Erythroblast (primary cell): ENCODE measurements around the gene ERCC6L.

Experiments
- DNase-seq, 2 experiments: peaks; one replicate each; lab custom pipeline; 2025; lab: John Stamatoyannopoulos, UW
- GATA1 ChIP-seq: IDR thresholded peaks from 2 replicates; pipeline ENCODE4 v1.6.1; 2011; ENCODE audit warnings: low read depth, mild to moderate bottlenecking, control low read depth, low read length, moderate library complexity
- POLR2A ChIP-seq: IDR thresholded peaks from 2 replicates; pipeline ENCODE4 v1.6.1; 2011; ENCODE audit warnings: mild to moderate bottlenecking, low read length

ERCC6L gene, protein sequence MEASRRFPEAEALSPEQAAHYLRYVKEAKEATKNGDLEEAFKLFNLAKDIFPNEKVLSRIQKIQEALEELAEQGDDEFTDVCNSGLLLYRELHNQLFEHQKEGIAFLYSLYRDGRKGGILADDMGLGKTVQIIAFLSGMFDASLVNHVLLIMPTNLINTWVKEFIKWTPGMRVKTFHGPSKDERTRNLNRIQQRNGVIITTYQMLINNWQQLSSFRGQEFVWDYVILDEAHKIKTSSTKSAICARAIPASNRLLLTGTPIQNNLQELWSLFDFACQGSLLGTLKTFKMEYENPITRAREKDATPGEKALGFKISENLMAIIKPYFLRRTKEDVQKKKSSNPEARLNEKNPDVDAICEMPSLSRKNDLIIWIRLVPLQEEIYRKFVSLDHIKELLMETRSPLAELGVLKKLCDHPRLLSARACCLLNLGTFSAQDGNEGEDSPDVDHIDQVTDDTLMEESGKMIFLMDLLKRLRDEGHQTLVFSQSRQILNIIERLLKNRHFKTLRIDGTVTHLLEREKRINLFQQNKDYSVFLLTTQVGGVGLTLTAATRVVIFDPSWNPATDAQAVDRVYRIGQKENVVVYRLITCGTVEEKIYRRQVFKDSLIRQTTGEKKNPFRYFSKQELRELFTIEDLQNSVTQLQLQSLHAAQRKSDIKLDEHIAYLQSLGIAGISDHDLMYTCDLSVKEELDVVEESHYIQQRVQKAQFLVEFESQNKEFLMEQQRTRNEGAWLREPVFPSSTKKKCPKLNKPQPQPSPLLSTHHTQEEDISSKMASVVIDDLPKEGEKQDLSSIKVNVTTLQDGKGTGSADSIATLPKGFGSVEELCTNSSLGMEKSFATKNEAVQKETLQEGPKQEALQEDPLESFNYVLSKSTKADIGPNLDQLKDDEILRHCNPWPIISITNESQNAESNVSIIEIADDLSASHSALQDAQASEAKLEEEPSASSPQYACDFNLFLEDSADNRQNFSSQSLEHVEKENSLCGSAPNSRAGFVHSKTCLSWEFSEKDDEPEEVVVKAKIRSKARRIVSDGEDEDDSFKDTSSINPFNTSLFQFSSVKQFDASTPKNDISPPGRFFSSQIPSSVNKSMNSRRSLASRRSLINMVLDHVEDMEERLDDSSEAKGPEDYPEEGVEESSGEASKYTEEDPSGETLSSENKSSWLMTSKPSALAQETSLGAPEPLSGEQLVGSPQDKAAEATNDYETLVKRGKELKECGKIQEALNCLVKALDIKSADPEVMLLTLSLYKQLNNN

DNA sequence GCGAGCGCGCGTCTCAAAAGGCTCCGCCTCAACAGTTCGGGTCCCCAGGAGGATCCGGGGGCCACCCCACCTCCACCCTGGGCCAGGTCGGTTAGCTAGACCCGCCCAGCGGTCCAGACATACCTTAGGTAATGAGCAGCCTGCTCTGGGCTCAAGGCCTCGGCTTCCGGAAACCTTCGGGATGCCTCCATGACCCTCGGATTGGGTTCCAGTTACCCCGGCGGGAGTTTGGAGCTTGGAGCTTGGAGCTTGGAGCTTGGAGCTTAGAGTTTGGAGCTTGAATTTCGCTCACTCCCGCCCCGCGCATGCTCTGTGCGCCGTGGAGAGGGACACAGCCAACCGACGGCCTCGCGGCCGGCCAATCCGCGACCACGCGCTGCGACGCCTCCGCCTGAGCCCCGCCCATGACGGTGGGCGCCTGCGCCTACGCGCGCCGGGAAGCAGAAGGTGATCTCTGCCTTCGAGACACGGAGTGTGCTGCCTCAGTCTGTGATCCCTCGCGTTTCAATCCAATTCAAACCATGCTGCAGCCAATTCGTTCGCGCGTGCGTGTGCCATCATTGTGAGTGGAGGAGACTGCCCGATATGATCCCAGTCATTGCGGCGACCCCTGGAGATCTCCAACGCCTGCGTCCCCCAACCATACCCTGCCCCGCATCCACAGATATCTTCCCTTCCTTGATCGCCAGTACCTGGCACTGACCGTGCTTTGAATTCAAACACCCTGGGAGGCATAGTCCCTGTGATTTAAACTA is at the start of gene ERCC6L:
ERCC6L (minus strand) TSS at position 307 of the 755 bp plus-strand sequence; CDS start at position 191, 116 bp downstream.
- peak; percentile 91 for DNase-seq
- no peak for TF ChIP-seq GATA1
- peak; percentile 57 for TF ChIP-seq POLR2A

DNA sequence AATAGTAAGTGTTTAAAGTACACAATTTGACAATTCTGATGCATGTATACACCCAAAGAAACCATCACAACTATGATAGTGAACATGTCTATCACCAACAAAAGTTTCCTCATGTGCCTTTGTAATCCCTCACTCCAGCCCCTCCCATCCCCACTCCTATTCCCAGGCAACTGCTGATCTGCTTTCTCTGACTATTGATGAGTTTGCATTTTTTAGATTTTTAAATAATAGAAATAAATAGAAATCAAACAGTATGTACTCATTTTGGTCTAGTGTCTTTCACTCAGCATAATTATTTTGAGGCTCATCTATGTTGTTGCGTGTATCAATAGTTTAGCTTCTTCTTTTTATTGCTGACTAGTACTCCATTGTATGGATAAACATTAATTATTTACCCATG is 43.5 kb upstream of the ERCC6L start:
- DNase-seq: no peak

DNA sequence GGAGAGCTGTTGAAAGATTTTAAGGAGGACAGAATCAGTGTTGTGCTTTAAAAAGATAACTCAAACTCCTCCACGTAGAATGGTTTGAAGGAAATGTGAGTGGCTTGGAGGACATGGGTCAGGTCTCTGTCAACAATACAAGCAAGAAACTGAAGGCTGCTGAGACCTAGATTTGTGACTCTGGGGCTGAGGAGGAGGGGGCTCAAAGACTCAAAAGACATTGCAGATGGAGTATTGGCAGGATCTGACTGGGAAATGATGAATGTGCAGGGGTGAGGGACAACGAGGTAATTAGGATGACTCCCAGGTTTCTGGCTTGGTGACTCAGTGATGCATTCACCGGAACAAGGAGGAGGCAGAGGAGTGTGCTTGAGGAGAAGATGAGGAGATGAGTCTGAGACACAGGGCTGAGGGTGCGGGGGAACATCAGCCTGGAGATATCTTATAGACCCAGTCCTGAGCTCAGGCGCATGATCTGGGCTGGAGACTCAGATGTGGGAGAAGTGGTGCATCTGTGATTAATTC is 41.6 kb upstream of the ERCC6L start:
- DNase-seq: no peak
- TF ChIP-seq GATA1: no peak
- no peak for TF ChIP-seq POLR2A

More for the DNA sequence above, 43.5 kb upstream of the ERCC6L start:
- TF ChIP-seq POLR2A (no peak), GATA1 (no peak)

DNA sequence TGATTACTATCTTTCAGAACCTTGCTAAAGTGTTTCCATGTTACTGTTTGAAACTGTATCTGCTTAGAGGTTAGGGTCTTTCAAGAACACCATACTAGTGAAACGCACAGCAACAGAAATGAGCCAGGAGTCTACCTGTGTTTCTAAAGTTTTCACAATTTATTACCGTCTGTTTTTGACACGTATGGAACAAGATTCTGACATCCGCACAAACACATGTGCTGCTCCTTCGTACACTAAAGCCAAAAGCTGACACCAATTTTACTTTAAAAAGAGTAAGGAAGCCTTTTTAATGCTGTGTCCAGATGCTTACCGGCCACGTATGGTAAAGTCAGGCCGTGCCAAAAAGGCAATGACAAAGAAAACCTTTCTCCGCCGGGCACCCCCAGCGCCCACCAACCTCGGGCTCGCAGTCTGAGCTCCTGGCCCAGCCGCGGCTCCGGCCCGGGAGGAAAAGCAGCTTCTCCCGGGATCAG is 37.7 kb upstream of the ERCC6L start:
- DNase-seq: peak; percentile 38 to 55
- TF ChIP-seq POLR2A: no peak
- TF ChIP-seq GATA1: no peak

DNA sequence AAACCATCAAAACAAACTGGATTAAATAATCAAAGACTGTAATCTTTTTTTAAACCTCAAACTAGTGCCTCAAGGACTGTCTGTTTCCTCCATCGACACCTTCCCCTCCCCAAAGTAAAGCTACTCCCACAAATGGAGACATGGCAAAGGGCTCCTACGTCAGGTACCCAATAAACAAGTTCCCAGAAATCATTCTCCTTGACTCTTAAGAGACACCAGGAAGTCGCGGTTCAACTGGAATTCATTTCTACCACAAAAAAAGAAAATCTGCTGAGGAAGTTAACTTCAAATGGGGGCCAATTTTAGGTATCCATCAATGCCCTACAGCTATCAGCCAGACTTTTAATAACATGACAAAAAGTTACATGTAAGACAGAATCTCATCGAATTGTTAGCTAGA is 35.7 kb upstream of the ERCC6L start:
- TF ChIP-seq GATA1: no peak
- no peak for TF ChIP-seq POLR2A

DNA sequence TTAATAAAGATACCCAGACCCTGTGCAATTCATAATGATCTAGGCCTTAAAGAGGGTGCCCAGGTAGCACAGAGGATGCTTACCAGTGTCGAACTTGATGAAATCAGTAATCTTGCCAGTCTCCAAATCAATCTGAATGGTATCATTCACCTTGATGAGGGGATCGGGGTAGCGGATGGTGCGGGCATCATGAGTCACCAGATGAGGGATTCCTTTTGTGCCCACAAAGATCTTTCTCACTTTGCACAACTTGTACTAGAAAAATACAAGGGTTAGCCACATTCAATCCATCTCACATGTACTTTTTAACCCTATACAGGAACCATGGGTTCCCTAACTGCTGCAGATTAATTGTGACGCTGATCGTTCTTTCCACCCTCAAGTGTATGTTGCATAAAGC is 34.9 kb upstream of the ERCC6L start:
- TF ChIP-seq POLR2A (no peak), GATA1 (no peak)
- DNase-seq: no peak

More for the DNA sequence above, 35.7 kb upstream of the ERCC6L start:
- DNase-seq: no peak

DNA sequence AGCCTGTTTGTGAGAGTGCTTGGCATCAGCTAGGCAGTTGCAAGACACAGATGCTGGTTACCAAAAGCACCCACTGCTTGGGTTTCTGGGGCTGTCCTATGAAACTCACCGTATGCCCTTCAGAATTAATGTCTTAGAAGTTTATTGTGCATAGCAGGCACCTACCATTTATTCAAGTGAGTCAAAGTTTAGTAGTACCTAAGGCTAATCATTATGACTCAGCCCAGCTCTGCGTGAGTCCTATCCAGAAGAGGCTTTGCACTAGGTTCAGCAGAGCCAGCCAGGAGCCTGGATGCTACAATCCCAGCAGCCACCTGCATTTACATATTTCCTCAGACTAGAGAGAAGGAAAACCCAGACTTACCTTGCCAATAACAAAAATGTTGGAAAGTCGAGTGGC is 34.0 kb upstream of the ERCC6L start:
- TF ChIP-seq GATA1 (no peak), POLR2A (no peak)
- no peak for DNase-seq

DNA sequence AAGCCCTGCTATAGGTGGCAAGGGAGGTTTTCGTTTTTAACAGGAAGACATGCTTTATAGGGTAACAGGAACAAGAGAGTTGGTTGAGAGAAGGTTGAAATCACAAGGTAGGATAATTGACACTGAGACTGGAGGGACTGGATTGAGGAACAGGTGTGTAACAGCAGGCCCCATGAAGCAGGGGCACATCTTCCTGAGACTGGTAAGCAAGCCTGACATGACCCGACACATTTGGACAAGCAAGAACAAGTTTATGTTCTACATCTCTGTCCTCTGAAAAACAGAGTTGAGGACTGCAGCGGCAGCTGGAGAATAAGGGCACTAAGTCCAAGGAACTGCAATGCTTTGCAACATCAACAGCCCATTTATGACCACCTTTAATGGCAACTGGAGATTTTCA is 33.0 kb upstream of the ERCC6L start:
- TF ChIP-seq GATA1 (no peak), POLR2A (no peak)
- DNase-seq: no peak

DNA sequence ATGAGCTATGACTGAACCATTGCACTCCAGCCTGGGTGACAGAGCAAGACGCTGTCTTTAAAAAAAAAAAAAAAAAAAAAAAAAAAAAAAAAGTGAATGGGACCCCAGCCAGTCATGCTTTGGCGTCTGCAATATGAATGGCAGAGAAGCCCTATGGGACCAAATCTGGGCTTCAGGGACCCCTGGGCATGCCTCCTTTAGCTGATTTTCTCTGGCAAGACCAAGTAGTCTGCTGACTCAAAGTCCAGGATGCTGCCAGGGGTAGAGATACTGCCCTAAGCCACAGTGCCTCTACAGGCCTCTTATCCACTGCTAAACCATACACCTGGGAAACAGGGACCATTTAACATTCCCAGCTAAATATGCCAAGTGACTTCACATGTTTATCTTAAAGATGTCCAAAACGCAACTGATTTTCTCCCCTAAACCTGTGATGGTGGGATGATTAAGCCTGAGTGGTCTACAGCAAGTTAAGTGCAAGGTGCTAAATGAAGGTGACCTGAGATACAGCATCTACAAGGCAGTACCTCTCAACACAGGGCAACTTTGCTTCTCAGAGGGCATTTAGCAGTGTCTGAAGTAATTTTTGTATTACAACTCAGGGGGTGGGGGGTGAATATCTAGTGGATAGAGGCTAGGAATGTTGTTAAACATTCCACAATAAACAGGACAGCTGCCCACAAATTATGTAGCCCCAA is 32.4 kb upstream of the ERCC6L start:
- no peak for DNase-seq
- TF ChIP-seq GATA1: no peak
- no peak for TF ChIP-seq POLR2A

DNA sequence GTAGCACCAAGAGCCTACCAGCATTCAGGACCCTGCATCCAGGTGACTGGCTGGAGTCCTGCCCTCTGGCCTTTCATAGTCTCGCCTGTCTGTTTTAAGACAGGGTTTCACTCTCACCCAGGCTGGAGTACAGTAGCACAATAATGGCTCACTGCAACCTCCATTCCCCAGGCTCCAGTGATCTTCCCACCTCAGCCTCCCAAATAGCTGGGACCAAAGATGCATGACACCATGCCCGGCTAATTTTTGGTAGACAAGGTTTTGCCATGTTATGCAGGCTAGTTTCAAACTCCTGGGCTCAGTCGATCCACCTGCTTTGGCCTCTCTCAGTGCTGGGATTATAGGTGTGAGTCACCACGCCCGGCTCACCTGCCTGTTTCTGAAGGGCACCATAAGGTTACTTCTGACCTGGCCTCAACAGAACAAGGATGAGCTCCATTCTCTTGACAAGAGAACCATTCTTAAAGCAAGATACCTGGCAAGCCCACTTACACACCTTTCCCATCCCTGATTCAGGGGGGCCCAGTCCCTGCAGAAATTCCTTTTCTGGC is 31.6 kb upstream of the ERCC6L start:
- TF ChIP-seq POLR2A (peak; percentile 9), GATA1 (no peak)
- no peak for DNase-seq

DNA sequence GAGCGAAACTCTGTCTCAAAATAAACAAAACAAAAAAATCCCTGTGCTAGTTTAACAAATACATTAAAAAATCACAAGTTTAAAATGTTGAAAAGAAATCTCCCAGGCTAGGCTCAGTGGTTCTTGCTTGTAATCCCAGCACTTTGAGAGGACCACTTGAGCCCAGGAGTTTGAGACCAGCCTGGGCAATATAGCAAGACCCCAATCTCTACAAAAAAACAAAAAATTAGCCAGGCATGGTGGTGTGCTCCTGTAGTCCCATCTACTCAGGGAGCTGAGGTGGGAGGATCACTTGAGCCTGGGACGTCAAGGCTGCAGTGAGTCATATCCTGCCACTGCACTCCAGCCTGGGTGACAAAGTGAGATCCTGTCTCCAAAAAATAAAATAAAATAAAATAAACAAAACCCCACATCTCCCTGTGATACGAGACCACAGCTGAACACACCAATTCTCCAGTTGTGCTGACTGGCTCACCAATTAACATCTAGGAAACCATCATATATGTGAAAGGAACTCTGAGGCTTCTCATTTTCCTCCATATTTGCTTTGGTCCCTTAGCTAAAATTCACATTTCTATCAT is 30.9 kb upstream of the ERCC6L start:
- no peak for TF ChIP-seq GATA1
- no peak for TF ChIP-seq POLR2A
- no peak for DNase-seq
